Measurements from ENCODE around the gene RAB34.

RAB34 gene

GRCh38 chr17:28744104-28744971 lies 26.7 kb upstream of the RAB34 start:
- Histone ChIP-seq H3F3A (ENCODE audit: low read depth) (no peaks in the 10 kb centered on the region), H3K79me2 (ENCODE audit: insufficient read depth, low read length) (peaks cover 44% of the 10 kb centered on the region), H3K4me2 (ENCODE audit: low read depth, low read length, poor library complexity, severe bottlenecking) (peak overlapping the region; percentile 86), H2AFZ (ENCODE audit: low read length) (peak overlapping the region; percentile 29), H3K36me3 (ENCODE audit: insufficient read depth, low read length) (peaks cover 24% of the 10 kb centered on the region; the same call in 1 of the 2 replicates), H4K20me1 (ENCODE audit: insufficient read depth, low read length, poor library complexity, severe bottlenecking) (peaks cover 28% of the 10 kb centered on the region), H3K4me1 (ENCODE audit: insufficient read depth, low read length, poor library complexity, severe bottlenecking) (peaks cover 30% of the 10 kb centered on the region), H3K4me3 (ENCODE audit: low read length, poor library complexity, severe bottlenecking) (peak overlapping the region; percentile 93), H3K9ac (ENCODE audit: low read depth, low read length, poor library complexity, severe bottlenecking) (peak overlapping the region; percentile 82), H3K27me3 (ENCODE audit: insufficient read depth, low read length, poor library complexity, severe bottlenecking) (no peaks in the 10 kb centered on the region), H3K9me2 (replicated peaks; ENCODE audit: low read depth, low read length) (no peaks in the 10 kb centered on the region), H3K9me3 (ENCODE audit: insufficient read depth, low read depth, low read length) (no peaks in the 10 kb centered on the region)
- TF ChIP-seq CTCF (conservative IDR thresholded peaks at IDR 0.05; ENCODE audit: low read length) (no peak), EZH2phosphoT487 (IDR thresholded peaks at IDR 0.05; ENCODE audit: borderline replicate concordance) (no peak)

- Histone ChIP-seq H3K27me3 (ENCODE audit: insufficient read depth, low read length, poor library complexity, severe bottlenecking) (no peaks in the 10 kb centered on the region), H2AFZ (ENCODE audit: low read length) (peak within 1 kb of the TSS; percentile 94), H3F3A (ENCODE audit: low read depth) (no peaks in the 10 kb centered on the region), H3K36me3 (ENCODE audit: insufficient read depth, low read length) (peaks cover 15% of the 10 kb centered on the region; the same call in 1 of the 2 replicates), H3K9ac (ENCODE audit: low read depth, low read length, poor library complexity, severe bottlenecking) (peak within 1 kb of the TSS; percentile 82), H3K4me1 (ENCODE audit: insufficient read depth, low read length, poor library complexity, severe bottlenecking) (peaks cover 36% of the 10 kb centered on the region), H3K4me3 (ENCODE audit: low read length, poor library complexity, severe bottlenecking) (peak within 1 kb of the TSS; percentile 93), H3K4me2 (ENCODE audit: low read depth, low read length, poor library complexity, severe bottlenecking) (peak within 1 kb of the TSS; percentile 100), H3K79me2 (ENCODE audit: insufficient read depth, low read length) (peaks cover 44% of the 10 kb centered on the region), H4K20me1 (ENCODE audit: insufficient read depth, low read length, poor library complexity, severe bottlenecking) (peaks cover 26% of the 10 kb centered on the region), H3K9me3 (ENCODE audit: insufficient read depth, low read depth, low read length) (no peaks in the 10 kb centered on the region), H3K9me2 (replicated peaks; ENCODE audit: low read depth, low read length) (no peaks in the 10 kb centered on the region)
- TF ChIP-seq EZH2phosphoT487 (IDR thresholded peaks at IDR 0.05; ENCODE audit: borderline replicate concordance) = no peak
- TF ChIP-seq CTCF (conservative IDR thresholded peaks at IDR 0.05; ENCODE audit: low read length) = no peak
Measured at GRCh38 chr17:28743243-28744103, 25.8 kb upstream of the RAB34 start, which contains the start of gene TRAF4. TSS of gene TRAF4 (plus strand) at chr17:28744011. CDS start at chr17:28744113, 102 bp downstream.

GRCh38 chr17:28741358-28742349 lies 24.0 kb upstream of the RAB34 start:
- peaks cover 28% of the 10 kb centered on the region for H3K79me2 ChIP-seq (ENCODE audit: insufficient read depth, low read length)
- no peak overlapping the region for H3K4me2 ChIP-seq (ENCODE audit: low read depth, low read length, poor library complexity, severe bottlenecking)
- no peaks in the 10 kb centered on the region for H3K36me3 ChIP-seq (ENCODE audit: insufficient read depth, low read length)
- TF ChIP-seq CTCF (conservative IDR thresholded peaks at IDR 0.05; ENCODE audit: low read length) (no peak), EZH2phosphoT487 (IDR thresholded peaks at IDR 0.05; ENCODE audit: borderline replicate concordance) (no peak)
- no peak overlapping the region for H3K4me3 ChIP-seq (ENCODE audit: low read length, poor library complexity, severe bottlenecking)
- H3K4me1 ChIP-seq (ENCODE audit: insufficient read depth, low read length, poor library complexity, severe bottlenecking) = peaks cover 35% of the 10 kb centered on the region
- no peaks in the 10 kb centered on the region for H3K9me2 ChIP-seq (replicated peaks; ENCODE audit: low read depth, low read length)
- no peak overlapping the region for H2AFZ ChIP-seq (ENCODE audit: low read length)
- no peak overlapping the region for H3K9ac ChIP-seq (ENCODE audit: low read depth, low read length, poor library complexity, severe bottlenecking)
- peaks cover 16% of the 10 kb centered on the region for H4K20me1 ChIP-seq (ENCODE audit: insufficient read depth, low read length, poor library complexity, severe bottlenecking)
- H3K27me3 ChIP-seq (ENCODE audit: insufficient read depth, low read length, poor library complexity, severe bottlenecking) = no peaks in the 10 kb centered on the region
- no peaks in the 10 kb centered on the region for H3K9me3 ChIP-seq (ENCODE audit: insufficient read depth, low read depth, low read length)
- no peaks in the 10 kb centered on the region for H3F3A ChIP-seq (ENCODE audit: low read depth)
